22Rv1 (cell line): ENCODE results near the gene ACTR3.

Experiments
- ZFX ChIP-seq: fragments of 450-650 bp; IDR thresholded peaks from 2 replicates; pipeline ENCODE4 v1.6.1; 2017; ENCODE audit warnings: antibody characterized with exemption, borderline replicate concordance
- TF ChIP-seq, protein P1 (sequence below): fragments of 450-650 bp; IDR thresholded peaks from 2 replicates; pipeline ENCODE4 v1.5.1; 2017; ENCODE audit warnings: mild to moderate bottlenecking

DNA sequence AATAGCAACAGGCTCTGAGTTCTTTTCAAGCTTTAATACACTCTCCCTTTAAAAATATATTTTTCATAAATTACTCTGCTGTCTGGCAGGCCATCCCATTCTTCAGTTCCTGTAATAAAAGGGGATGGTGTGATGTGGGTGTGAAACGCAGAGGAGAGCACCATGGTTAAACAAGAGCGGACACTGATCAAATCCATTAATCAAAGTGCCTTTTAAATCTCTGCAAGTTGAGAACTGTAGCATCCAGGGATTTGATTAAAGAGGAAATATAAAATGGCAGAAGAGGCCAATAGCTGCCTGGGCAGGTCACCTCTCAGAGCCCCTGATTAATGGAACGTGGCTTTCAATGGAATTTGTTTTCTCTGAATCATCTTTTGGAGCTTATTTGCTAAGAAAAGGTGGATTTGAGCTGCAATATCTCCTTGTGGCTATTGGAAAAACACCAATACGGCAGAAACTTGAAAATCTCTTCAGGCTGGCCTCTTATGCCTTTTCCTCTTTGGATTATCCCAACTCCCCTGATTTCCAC is 96.9 kb downstream of the ACTR3 start:
- TF ChIP-seq, protein P1, sequence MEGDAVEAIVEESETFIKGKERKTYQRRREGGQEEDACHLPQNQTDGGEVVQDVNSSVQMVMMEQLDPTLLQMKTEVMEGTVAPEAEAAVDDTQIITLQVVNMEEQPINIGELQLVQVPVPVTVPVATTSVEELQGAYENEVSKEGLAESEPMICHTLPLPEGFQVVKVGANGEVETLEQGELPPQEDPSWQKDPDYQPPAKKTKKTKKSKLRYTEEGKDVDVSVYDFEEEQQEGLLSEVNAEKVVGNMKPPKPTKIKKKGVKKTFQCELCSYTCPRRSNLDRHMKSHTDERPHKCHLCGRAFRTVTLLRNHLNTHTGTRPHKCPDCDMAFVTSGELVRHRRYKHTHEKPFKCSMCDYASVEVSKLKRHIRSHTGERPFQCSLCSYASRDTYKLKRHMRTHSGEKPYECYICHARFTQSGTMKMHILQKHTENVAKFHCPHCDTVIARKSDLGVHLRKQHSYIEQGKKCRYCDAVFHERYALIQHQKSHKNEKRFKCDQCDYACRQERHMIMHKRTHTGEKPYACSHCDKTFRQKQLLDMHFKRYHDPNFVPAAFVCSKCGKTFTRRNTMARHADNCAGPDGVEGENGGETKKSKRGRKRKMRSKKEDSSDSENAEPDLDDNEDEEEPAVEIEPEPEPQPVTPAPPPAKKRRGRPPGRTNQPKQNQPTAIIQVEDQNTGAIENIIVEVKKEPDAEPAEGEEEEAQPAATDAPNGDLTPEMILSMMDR = no peak
- TF ChIP-seq ZFX = no peak
